Panc1 (cell line): ENCODE measurements around the gene LRFN2.

ENCODE experiments used
- TCF7L2 ChIP-seq: IDR thresholded peaks from 2 replicates; pipeline ENCODE4 v1.6.1; 2011; ENCODE audit warnings: mild to moderate bottlenecking, low read depth, low read length, inconsistent platforms
- TF ChIP-seq, protein P1 (sequence below): fragments of 450-650 bp; IDR thresholded peaks from 2 replicates; pipeline ENCODE4 v1.5.1; 2017; ENCODE audit warnings: mild to moderate bottlenecking

DNA sequence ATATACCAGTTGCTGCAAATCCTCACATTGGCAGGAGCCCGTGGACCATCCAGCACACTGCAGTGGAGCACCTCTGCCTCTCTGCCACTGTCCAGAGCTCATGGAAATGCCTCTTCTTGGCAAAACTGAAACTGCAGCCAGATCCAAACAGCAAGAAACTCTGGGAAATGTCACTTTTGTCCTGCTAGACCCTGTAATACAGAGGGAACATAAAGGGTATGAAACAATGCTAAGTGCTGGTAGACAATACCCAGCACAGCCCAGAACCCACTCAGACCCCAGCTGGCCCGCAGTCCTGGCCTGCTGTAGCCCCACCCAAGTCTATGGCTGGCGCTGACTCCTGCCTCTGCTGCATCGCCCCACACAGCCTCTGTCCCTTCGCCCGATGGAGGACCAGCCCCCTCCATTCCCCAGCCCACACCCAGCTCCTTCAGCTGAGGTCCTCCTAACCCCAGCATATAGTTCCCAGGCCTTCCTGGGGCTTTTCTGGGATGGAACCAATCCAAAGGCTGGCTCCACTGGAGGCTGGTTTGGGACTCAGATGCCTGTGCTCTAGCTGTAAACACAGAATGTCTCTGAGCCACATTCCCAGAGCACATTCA is 242.5 kb downstream of the LRFN2 start:
- TF ChIP-seq, protein P1, sequence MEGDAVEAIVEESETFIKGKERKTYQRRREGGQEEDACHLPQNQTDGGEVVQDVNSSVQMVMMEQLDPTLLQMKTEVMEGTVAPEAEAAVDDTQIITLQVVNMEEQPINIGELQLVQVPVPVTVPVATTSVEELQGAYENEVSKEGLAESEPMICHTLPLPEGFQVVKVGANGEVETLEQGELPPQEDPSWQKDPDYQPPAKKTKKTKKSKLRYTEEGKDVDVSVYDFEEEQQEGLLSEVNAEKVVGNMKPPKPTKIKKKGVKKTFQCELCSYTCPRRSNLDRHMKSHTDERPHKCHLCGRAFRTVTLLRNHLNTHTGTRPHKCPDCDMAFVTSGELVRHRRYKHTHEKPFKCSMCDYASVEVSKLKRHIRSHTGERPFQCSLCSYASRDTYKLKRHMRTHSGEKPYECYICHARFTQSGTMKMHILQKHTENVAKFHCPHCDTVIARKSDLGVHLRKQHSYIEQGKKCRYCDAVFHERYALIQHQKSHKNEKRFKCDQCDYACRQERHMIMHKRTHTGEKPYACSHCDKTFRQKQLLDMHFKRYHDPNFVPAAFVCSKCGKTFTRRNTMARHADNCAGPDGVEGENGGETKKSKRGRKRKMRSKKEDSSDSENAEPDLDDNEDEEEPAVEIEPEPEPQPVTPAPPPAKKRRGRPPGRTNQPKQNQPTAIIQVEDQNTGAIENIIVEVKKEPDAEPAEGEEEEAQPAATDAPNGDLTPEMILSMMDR, result no peak
- TF ChIP-seq TCF7L2, result no peak
